ENCODE measurements around the gene CFAP299. TPM values are rescaled to one million over a fixed set of nuclear protein-coding genes. Genes with fewer than 3 reads are reported as not detected.

The CFAP299 gene
- total RNA-seq, 1 experiment from 2014 or later = not detected

GRCh38 chr4:80900908-80901307, 565.4 kb downstream of the CFAP299 start:
- TF ChIP-seq EZH2 (IDR thresholded peaks at IDR 0.05) (no peak), SP1 (IDR thresholded peaks at IDR 0.05; ENCODE audit: low read depth) (no peak), EZH2phosphoT487 (IDR thresholded peaks at IDR 0.05; ENCODE audit: borderline replicate concordance) (no peak), SIN3A (IDR thresholded peaks at IDR 0.05; ENCODE audit: low read depth) (no peak), RAD21 (IDR thresholded peaks at IDR 0.05; ENCODE audit: low read depth) (no peak), ELF1 (IDR thresholded peaks at IDR 0.05; ENCODE audit: borderline replicate concordance, low read depth) (no peak)
- RAD21 ChIA-PET (ENCODE audit: low non-redundant PET in 1 of 2, low total read pairs in 2 of 2, uncharacterized antibody in 2 of 2, unreplicated experiment in 2 of 2) = no interaction called here
- POLR2A ChIA-PET = no interaction called here

GRCh38 chr4:80903020-80903419, 567.5 kb downstream of the CFAP299 start:
- CTCF ChIA-PET = no interaction called here
- POLR2A ChIA-PET = no interaction called here
- no TSS peak for BruUV-seq (replicated peaks)
- TF ChIP-seq POLR2A (IDR thresholded peaks at IDR 0.05; ENCODE audit: borderline replicate concordance, extremely low read depth, insufficient read depth, insufficient read length) (no peak), ZNF274 (IDR thresholded peaks at IDR 0.05; ENCODE audit: low read depth, low read length) (no peak), EGR1 (IDR thresholded peaks at IDR 0.05; ENCODE audit: low read depth) (no peak), CTCF (IDR thresholded peaks at IDR 0.05 in 2 of 3, conservative IDR thresholded peaks at IDR 0.05 in 1 of 3; ENCODE audit: borderline replicate concordance in 1 of 3, insufficient read depth in 1 of 3, low read depth in 2 of 3, low read length in 2 of 3) (no peak), FOSL1 (IDR thresholded peaks at IDR 0.05; ENCODE audit: low read depth) (no peak), ZBTB33 (IDR thresholded peaks at IDR 0.05; ENCODE audit: extremely low read depth, insufficient replicate concordance, low read length) (no peak), ELF1 (IDR thresholded peaks at IDR 0.05; ENCODE audit: borderline replicate concordance, low read depth) (no peak), EZH2phosphoT487 (IDR thresholded peaks at IDR 0.05; ENCODE audit: borderline replicate concordance) (no peak)
- TF ChIP-seq, protein P1, sequence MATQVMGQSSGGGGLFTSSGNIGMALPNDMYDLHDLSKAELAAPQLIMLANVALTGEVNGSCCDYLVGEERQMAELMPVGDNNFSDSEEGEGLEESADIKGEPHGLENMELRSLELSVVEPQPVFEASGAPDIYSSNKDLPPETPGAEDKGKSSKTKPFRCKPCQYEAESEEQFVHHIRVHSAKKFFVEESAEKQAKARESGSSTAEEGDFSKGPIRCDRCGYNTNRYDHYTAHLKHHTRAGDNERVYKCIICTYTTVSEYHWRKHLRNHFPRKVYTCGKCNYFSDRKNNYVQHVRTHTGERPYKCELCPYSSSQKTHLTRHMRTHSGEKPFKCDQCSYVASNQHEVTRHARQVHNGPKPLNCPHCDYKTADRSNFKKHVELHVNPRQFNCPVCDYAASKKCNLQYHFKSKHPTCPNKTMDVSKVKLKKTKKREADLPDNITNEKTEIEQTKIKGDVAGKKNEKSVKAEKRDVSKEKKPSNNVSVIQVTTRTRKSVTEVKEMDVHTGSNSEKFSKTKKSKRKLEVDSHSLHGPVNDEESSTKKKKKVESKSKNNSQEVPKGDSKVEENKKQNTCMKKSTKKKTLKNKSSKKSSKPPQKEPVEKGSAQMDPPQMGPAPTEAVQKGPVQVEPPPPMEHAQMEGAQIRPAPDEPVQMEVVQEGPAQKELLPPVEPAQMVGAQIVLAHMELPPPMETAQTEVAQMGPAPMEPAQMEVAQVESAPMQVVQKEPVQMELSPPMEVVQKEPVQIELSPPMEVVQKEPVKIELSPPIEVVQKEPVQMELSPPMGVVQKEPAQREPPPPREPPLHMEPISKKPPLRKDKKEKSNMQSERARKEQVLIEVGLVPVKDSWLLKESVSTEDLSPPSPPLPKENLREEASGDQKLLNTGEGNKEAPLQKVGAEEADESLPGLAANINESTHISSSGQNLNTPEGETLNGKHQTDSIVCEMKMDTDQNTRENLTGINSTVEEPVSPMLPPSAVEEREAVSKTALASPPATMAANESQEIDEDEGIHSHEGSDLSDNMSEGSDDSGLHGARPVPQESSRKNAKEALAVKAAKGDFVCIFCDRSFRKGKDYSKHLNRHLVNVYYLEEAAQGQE (IDR thresholded peaks at IDR 0.05; ENCODE audit: low read depth) = no peak

More at GRCh38 chr4:80900908-80901307, 565.4 kb downstream of the CFAP299 start:
- no peaks in the 10 kb centered on the region for H3K9me3 ChIP-seq (ENCODE audit: control insufficient read depth in 1 of 2, insufficient read depth in 1 of 2, low read depth in 1 of 2, low read length in 2 of 2)
- no peaks in the 10 kb centered on the region for H3K79me2 ChIP-seq (ENCODE audit: insufficient read depth, low read length)
- H3K9me2 ChIP-seq (ENCODE audit: insufficient read depth) = no peaks in the 10 kb centered on the region
- CTCF ChIA-PET = no interaction called here
- H4K20me1 ChIP-seq (ENCODE audit: insufficient read depth) = no peaks in the 10 kb centered on the region
- no TSS peak for BruUV-seq (replicated peaks)
- ATAC-seq = no peak
- no peak overlapping the region for H2AFZ ChIP-seq (ENCODE audit: low read depth, low read length, poor library complexity, severe bottlenecking)
- no peaks in the 10 kb centered on the region for H3K36me3 ChIP-seq (ENCODE audit: control insufficient read depth in 1 of 2, insufficient read depth in 2 of 2, low read length in 2 of 2)
- H3K4me2 ChIP-seq (ENCODE audit: low read length) = no peak overlapping the region
- intact Hi-C loops (cut with micrococcal nuclease) = no loop called here
- DNase-seq (ENCODE audit: low read depth, low spot score) = no peak
- no peak overlapping the region for H3K9ac ChIP-seq (ENCODE audit: low read length)
- H3K4me3 ChIP-seq (replicated peaks in 1 of 2; ENCODE audit: low read depth in 1 of 2, low read length in 2 of 2) = no peak overlapping the region
- H3K4me1 ChIP-seq (ENCODE audit: control insufficient read depth in 1 of 2, insufficient read depth in 2 of 2, low read length in 2 of 2) = no peaks in the 10 kb centered on the region
- no peak overlapping the region for H3K27ac ChIP-seq (ENCODE audit: low read depth, low read length)
- H3K27me3 ChIP-seq (ENCODE audit: insufficient read depth, low read length) = peaks cover 34% of the 10 kb centered on the region

More at GRCh38 chr4:80903020-80903419, 567.5 kb downstream of the CFAP299 start:
- no peaks in the 10 kb centered on the region for H3K79me2 ChIP-seq (ENCODE audit: insufficient read depth, low read length)
- no peak overlapping the region for H2AFZ ChIP-seq (ENCODE audit: low read depth, low read length, poor library complexity, severe bottlenecking)
- no peak overlapping the region for H3K4me2 ChIP-seq (ENCODE audit: low read length)
- H3K36me3 ChIP-seq (ENCODE audit: control insufficient read depth in 1 of 2, insufficient read depth in 2 of 2, low read length in 2 of 2) = no peaks in the 10 kb centered on the region
- peaks cover 19% of the 10 kb centered on the region; the same call in 1 of the 2 replicates for H3K27me3 ChIP-seq (ENCODE audit: insufficient read depth, low read length)
- no peaks in the 10 kb centered on the region for H4K20me1 ChIP-seq (ENCODE audit: insufficient read depth)
- H3K9ac ChIP-seq (ENCODE audit: low read length) = no peak overlapping the region
- no peaks in the 10 kb centered on the region for H3K9me3 ChIP-seq (ENCODE audit: control insufficient read depth in 1 of 2, insufficient read depth in 1 of 2, low read depth in 1 of 2, low read length in 2 of 2)
- no peak overlapping the region for H3K27ac ChIP-seq (ENCODE audit: low read depth, low read length)
- intact Hi-C loops (cut with micrococcal nuclease) = no loop called here
- H3K9me2 ChIP-seq (ENCODE audit: insufficient read depth) = no peaks in the 10 kb centered on the region
- ATAC-seq = no peak
- RAD21 ChIA-PET (ENCODE audit: low non-redundant PET in 1 of 2, low total read pairs in 2 of 2, uncharacterized antibody in 2 of 2, unreplicated experiment in 2 of 2) = no interaction called here
- DNase-seq (ENCODE audit: low read depth, low spot score) = no peak
- H3K4me3 ChIP-seq (replicated peaks in 1 of 2; ENCODE audit: low read depth in 1 of 2, low read length in 2 of 2) = no peak overlapping the region
- H3K4me1 ChIP-seq (ENCODE audit: control insufficient read depth in 1 of 2, insufficient read depth in 2 of 2, low read length in 2 of 2) = no peaks in the 10 kb centered on the region

Measured in HCT116 (cell line).